ENCODE measurements around the gene SIL1. TPM values are rescaled to one million over a fixed set of nuclear protein-coding genes. Genes with fewer than 3 reads are reported as not detected.

SIL1 gene
- polyA plus RNA-seq, 1 experiment = 90.5 TPM

GRCh38 chr5:138981586-138981985 is 216.6 kb downstream of the SIL1 start:
- no peak for TF ChIP-seq CTCF (IDR thresholded peaks at IDR 0.05; ENCODE audit: insufficient read depth, low read depth, low read length)
- no peak overlapping the region for H3K4me3 ChIP-seq (ENCODE audit: low read depth, low read length)
- H3K27me3 ChIP-seq (ENCODE audit: control insufficient read depth, insufficient read depth, low read length) = no peaks in the 10 kb centered on the region
- ChIA-PET POLR2A (interaction anchor here (1.0 kb wide), 1 partner anchor 9 kb away, joined by 3 read pairs; no protein-coding TSS in a partner anchor), CTCF (interaction anchor here (0.6 to 1.3 kb wide), 2 partner anchors 9 to 279 kb away, joined by 3 to 5 read pairs; no protein-coding TSS in a partner anchor)
- H3K36me3 ChIP-seq (ENCODE audit: control insufficient read depth, insufficient read depth, low read length) = no peaks in the 10 kb centered on the region
- DNase-seq (ENCODE audit: low read depth) = no peak

GRCh38 chr5:138981131-138981530 is 217.0 kb downstream of the SIL1 start:
- POLR2A ChIA-PET = interaction anchor here (1.0 kb wide), 1 partner anchor 9 kb away, joined by 3 read pairs; no protein-coding TSS in a partner anchor
- no peaks in the 10 kb centered on the region for H3K27me3 ChIP-seq (ENCODE audit: control insufficient read depth, insufficient read depth, low read length)
- CTCF ChIA-PET = interaction anchor here (0.6 to 1.3 kb wide), 2 partner anchors 9 to 278 kb away, joined by 3 to 5 read pairs; no protein-coding TSS in a partner anchor
- no peaks in the 10 kb centered on the region for H3K36me3 ChIP-seq (ENCODE audit: control insufficient read depth, insufficient read depth, low read length)
- TF ChIP-seq CTCF (IDR thresholded peaks at IDR 0.05; ENCODE audit: insufficient read depth, low read depth, low read length) = no peak
- no peak overlapping the region for H3K4me3 ChIP-seq (ENCODE audit: low read depth, low read length)
- no peak for DNase-seq (ENCODE audit: low read depth)

GRCh38 chr5:138980441-138980840 is 217.7 kb downstream of the SIL1 start:
- ChIA-PET CTCF (no interaction called here), POLR2A (interaction anchor here (1.0 kb wide), 1 partner anchor 8 kb away, joined by 3 read pairs; no protein-coding TSS in a partner anchor)
- H3K36me3 ChIP-seq (ENCODE audit: control insufficient read depth, insufficient read depth, low read length) = no peaks in the 10 kb centered on the region
- H3K4me3 ChIP-seq (ENCODE audit: low read depth, low read length) = no peak overlapping the region
- no peak for TF ChIP-seq CTCF (IDR thresholded peaks at IDR 0.05; ENCODE audit: insufficient read depth, low read depth, low read length)
- H3K27me3 ChIP-seq (ENCODE audit: control insufficient read depth, insufficient read depth, low read length) = no peaks in the 10 kb centered on the region
- no peak for DNase-seq (ENCODE audit: low read depth)

GRCh38 chr5:138979684-138980280 is 218.4 kb downstream of the SIL1 start:
- TF ChIP-seq CTCF (IDR thresholded peaks at IDR 0.05; ENCODE audit: insufficient read depth, low read depth, low read length) = no peak
- no peaks in the 10 kb centered on the region for H3K36me3 ChIP-seq (ENCODE audit: control insufficient read depth, insufficient read depth, low read length)
- H3K4me3 ChIP-seq (ENCODE audit: low read depth, low read length) = no peak overlapping the region
- no peak for DNase-seq (ENCODE audit: low read depth)
- ChIA-PET POLR2A (no interaction called here), CTCF (no interaction called here)
- no peaks in the 10 kb centered on the region for H3K27me3 ChIP-seq (ENCODE audit: control insufficient read depth, insufficient read depth, low read length)

GRCh38 chr5:138978581-138978980 is 219.6 kb downstream of the SIL1 start:
- no peaks in the 10 kb centered on the region for H3K36me3 ChIP-seq (ENCODE audit: control insufficient read depth, insufficient read depth, low read length)
- H3K4me3 ChIP-seq (ENCODE audit: low read depth, low read length) = no peak overlapping the region
- no peak for DNase-seq (ENCODE audit: low read depth)
- ChIA-PET CTCF (no interaction called here), POLR2A (interaction anchor here (0.7 kb wide), 1 partner anchor 206 kb away, joined by 21 read pairs; no protein-coding TSS in a partner anchor)
- no peaks in the 10 kb centered on the region for H3K27me3 ChIP-seq (ENCODE audit: control insufficient read depth, insufficient read depth, low read length)
- TF ChIP-seq CTCF (IDR thresholded peaks at IDR 0.05; ENCODE audit: insufficient read depth, low read depth, low read length) = no peak

All from BJ (cell line).